K562 (cell line): ENCODE data around the gene FARSA. TPM values are rescaled to one million over a fixed set of nuclear protein-coding genes. Genes with fewer than 3 reads are reported as not detected.
A peak's percentile ranks its signal among the peaks of the same experiment; 100 is the strongest.

Source experiments
- BRCA1 ChIP-seq, 2 experiments: fragments of 450-650 bp in 1 of 2; sonication (generic) in 1 of 2; formaldehyde crosslinking in 1 of 2; IDR thresholded peaks; 2 replicates each; pipeline versions ENCODE4 v1.5.0 to v1.6.1; 2017 to 2020; ENCODE audit warnings: mild to moderate bottlenecking in 1 of 2, missing genetic modification reagents in 1 of 2
- ELF1 ChIP-seq: fragments of 200-800 bp; sonication (Bioruptor generic); IDR thresholded peaks from 2 replicates; pipeline ENCODE4 v1.6.1; 2016; ENCODE audit warnings: missing genetic modification characterization, missing compliant biosample characterization
- FIP1L1 ChIP-seq: fragments of 200-400 bp; formaldehyde crosslinking; IDR thresholded peaks from 2 replicates; pipeline ENCODE4 v1.6.1; 2018; ENCODE audit warnings: mild to moderate bottlenecking, low read depth, low read length; ENCODE audit not compliant: poor library complexity, severe bottlenecking
- FOSL1 ChIP-seq: fragments of 200-800 bp; sonication (Bioruptor generic); conservative IDR thresholded peaks from 2 replicates; pipeline ENCODE4 v1.6.1; 2016; ENCODE audit warnings: missing genetic modification characterization, missing compliant biosample characterization
- GATA2 ChIP-seq: sonication (generic); formaldehyde crosslinking; IDR thresholded peaks from 2 replicates; pipeline ENCODE4 v1.4.0; 2020; ENCODE audit warnings: mild to moderate bottlenecking, missing genetic modification reagents
- KLF16 ChIP-seq: IDR thresholded peaks from 2 replicates; pipeline ENCODE4 v1.6.1; 2016; ENCODE audit warnings: antibody characterized with exemption
- NEUROD1 ChIP-seq: fragments of 150-350 bp; IDR thresholded peaks from 2 replicates; pipeline ENCODE4 v1.6.1; 2014; ENCODE audit warnings: borderline replicate concordance, low read length, low read depth; ENCODE audit not compliant: partially characterized antibody
- NFYB ChIP-seq: IDR thresholded peaks from 2 replicates; pipeline ENCODE4 v1.6.1; 2011; ENCODE audit warnings: mild to moderate bottlenecking, moderate library complexity; ENCODE audit not compliant: insufficient read length; ENCODE audit errors: extremely low read depth
- SMAD2 ChIP-seq: fragments of 150-350 bp; IDR thresholded peaks from 2 replicates; pipeline ENCODE4 v1.6.1; 2014; ENCODE audit warnings: low read depth, mild to moderate bottlenecking, low read length
- TAF7 ChIP-seq: fragments of 450-650 bp; IDR thresholded peaks from 2 replicates; pipeline ENCODE4 v1.6.1; 2016; ENCODE audit warnings: missing genetic modification characterization, missing compliant biosample characterization
- XRCC5 ChIP-seq: fragments of 200-400 bp; formaldehyde crosslinking; IDR thresholded peaks from 2 replicates; pipeline ENCODE4 v1.6.1; 2017; ENCODE audit warnings: low read depth, mild to moderate bottlenecking, low read length
- ZKSCAN8 ChIP-seq: fragments of 200-800 bp; sonication (Bioruptor generic); IDR thresholded peaks from 2 replicates; pipeline ENCODE4 v1.6.1; 2016; ENCODE audit warnings: missing genetic modification characterization, missing compliant biosample characterization
- polyA plus RNA-seq, 8 experiments: library from polyadenylated mRNA; depleted of rRNA in 4 of 8; stranded (reverse) in 5 of 8; unstranded in 3 of 8; fragments of >200 nt; fragmentation: Nextera tagmentation in 2 of 8; fragmentation: Illumina TruSeq in 1 of 8; extraction: Ambion mirVana in 2 of 8; extraction: Trizol in 1 of 8; gene quantifications; 2 replicates each; pipeline versions ENCODE4 v1.2.1 to v1.2.3, GENCODE V29; 2011 to 2014; ENCODE audit warnings: inconsistent platforms in 1 of 8, missing spikeins in 1 of 8
- total RNA-seq, 7 experiments: library from RNA; depleted of rRNA in 6 of 7; stranded (reverse); fragments of >200 nt in 6 of 7; fragmentation: Illumina TruSeq in 2 of 7; extraction: Trizol in 2 of 7; gene quantifications; 2 replicates each; pipeline versions ENCODE4 v1.2.1 to v1.2.3, GENCODE V29; 2011 to 2021; ENCODE audit warnings: low replicate concordance in 1 of 7
- TF ChIP-seq, protein P1 (sequence below): fragments of 250-450 bp; sonication (Bioruptor Pico); IDR thresholded peaks from 2 replicates; pipeline ENCODE4 v1.8.0; 2021; ENCODE audit warnings: moderate library complexity, mild to moderate bottlenecking, inconsistent platforms
- TF ChIP-seq, protein P2 (sequence below), 3 experiments: IDR thresholded peaks in 2 of 3; conservative IDR thresholded peaks in 1 of 3; 2 replicates each; pipeline ENCODE4 v1.5.1; 2011 to 2012; ENCODE audit warnings: low read length in 3 of 3, mild to moderate bottlenecking in 3 of 3, control low read depth in 2 of 3, improper control_type of control experiment in 1 of 3, inconsistent platforms in 1 of 3, low read depth in 1 of 3, mixed read lengths in 1 of 3, moderate library complexity in 1 of 3; ENCODE audit not compliant: insufficient read depth in 2 of 3
- TF ChIP-seq, protein P3 (sequence below): fragments of 450-650 bp; IDR thresholded peaks from 2 replicates; pipeline ENCODE4 v1.7.0; 2016; ENCODE audit warnings: borderline replicate concordance
- TF ChIP-seq, protein P4 (sequence below), 2 experiments: fragments of 450-650 bp; conservative IDR thresholded peaks; 2 replicates each; pipeline ENCODE4 v1.6.1; 2017; ENCODE audit warnings: mild to moderate bottlenecking in 2 of 2, moderate library complexity in 2 of 2
- TF ChIP-seq, protein P5 (sequence below): fragments of 450-650 bp; formaldehyde crosslinking; IDR thresholded peaks from 2 replicates; pipeline ENCODE4 v1.4.0; 2020; ENCODE audit warnings: mild to moderate bottlenecking, mixed read lengths

FARSA gene
- total and polyA plus RNA-seq, 9 of the 15 experiments (the other 6 are each of a cell fraction or from before 2014, with no cell fraction given), result 25.2 to 237 (median 89.6) TPM

DNA sequence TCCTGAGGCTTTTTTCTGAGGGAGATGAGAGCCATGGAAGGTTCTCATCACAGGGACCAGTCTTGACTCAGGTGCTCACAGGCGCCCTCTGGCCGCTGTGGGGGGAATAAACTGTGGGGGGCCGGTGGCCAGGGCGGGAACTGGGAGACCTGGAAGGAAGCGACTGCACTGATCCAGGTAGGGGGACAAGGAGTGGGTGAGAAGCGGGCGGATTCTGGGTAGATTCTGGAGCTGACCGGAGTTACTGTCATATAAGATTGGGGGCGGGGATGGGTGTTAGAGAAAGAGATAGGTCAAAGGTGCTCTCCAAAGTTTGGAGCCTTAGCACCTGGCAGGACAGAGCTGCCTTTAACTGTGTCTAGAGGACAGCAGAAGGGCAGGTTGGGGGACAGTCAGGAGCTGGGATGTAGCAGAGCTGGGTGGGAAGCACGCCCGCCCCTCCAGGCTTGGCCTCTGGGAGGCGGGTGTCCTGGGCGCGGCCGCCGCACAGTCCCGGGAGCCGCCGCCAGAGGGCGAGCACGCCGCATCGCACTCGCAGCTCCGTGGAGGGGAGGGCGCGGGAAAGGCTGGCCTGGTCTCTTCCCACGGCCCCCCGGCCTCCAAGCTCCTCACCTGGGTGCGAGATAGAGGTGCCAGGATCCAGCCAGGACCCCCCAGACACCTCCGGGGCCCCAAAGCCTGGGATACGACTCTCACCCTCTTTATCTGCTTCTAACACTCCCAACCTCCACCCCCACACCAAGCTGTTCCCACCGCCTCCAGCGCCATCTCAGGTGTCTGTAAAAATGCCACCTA, 31.7 kb upstream of the FARSA start (continued):
- TF ChIP-seq, protein P1, sequence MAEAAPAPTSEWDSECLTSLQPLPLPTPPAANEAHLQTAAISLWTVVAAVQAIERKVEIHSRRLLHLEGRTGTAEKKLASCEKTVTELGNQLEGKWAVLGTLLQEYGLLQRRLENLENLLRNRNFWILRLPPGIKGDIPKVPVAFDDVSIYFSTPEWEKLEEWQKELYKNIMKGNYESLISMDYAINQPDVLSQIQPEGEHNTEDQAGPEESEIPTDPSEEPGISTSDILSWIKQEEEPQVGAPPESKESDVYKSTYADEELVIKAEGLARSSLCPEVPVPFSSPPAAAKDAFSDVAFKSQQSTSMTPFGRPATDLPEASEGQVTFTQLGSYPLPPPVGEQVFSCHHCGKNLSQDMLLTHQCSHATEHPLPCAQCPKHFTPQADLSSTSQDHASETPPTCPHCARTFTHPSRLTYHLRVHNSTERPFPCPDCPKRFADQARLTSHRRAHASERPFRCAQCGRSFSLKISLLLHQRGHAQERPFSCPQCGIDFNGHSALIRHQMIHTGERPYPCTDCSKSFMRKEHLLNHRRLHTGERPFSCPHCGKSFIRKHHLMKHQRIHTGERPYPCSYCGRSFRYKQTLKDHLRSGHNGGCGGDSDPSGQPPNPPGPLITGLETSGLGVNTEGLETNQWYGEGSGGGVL (CRISPR knock-in tag), result no peak
- TF ChIP-seq SMAD2 (no peak), ZKSCAN8 (CRISPR knock-in tag) (no peak), BRCA1 (IDR thresholded peaks at IDR 0.05) (no peak), BRCA1 (CRISPR knock-in tag; IDR thresholded peaks at IDR 0.05) (peak; percentile 80; the same call in 1 of the 2 replicates), FIP1L1 (peak; percentile 93), FOSL1 (tag) (no peak), ELF1 (tag) (0 out of 2 replicates have a peak, but pooled peaks have one; percentile 44), GATA2 (CRISPR knock-in tag) (peak; percentile 30; the same call in 1 of the 2 replicates), NEUROD1 (peak; percentile 30), TAF7 (tag) (no peak), NFYB (no peak), KLF16 (peak; percentile 50; the same call in 1 of the 2 replicates), XRCC5 (peak; percentile 58; the same call in 1 of the 2 replicates)
- TF ChIP-seq, protein P2, sequence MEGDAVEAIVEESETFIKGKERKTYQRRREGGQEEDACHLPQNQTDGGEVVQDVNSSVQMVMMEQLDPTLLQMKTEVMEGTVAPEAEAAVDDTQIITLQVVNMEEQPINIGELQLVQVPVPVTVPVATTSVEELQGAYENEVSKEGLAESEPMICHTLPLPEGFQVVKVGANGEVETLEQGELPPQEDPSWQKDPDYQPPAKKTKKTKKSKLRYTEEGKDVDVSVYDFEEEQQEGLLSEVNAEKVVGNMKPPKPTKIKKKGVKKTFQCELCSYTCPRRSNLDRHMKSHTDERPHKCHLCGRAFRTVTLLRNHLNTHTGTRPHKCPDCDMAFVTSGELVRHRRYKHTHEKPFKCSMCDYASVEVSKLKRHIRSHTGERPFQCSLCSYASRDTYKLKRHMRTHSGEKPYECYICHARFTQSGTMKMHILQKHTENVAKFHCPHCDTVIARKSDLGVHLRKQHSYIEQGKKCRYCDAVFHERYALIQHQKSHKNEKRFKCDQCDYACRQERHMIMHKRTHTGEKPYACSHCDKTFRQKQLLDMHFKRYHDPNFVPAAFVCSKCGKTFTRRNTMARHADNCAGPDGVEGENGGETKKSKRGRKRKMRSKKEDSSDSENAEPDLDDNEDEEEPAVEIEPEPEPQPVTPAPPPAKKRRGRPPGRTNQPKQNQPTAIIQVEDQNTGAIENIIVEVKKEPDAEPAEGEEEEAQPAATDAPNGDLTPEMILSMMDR (IDR thresholded peaks at IDR 0.05 in 2 of 3, conservative IDR thresholded peaks at IDR 0.05 in 1 of 3; ENCODE audit: insufficient read depth in 2 of 3, low read depth in 1 of 3, low read length in 3 of 3), result peak; percentile 88 to 99 (median 98)
- TF ChIP-seq, protein P3, sequence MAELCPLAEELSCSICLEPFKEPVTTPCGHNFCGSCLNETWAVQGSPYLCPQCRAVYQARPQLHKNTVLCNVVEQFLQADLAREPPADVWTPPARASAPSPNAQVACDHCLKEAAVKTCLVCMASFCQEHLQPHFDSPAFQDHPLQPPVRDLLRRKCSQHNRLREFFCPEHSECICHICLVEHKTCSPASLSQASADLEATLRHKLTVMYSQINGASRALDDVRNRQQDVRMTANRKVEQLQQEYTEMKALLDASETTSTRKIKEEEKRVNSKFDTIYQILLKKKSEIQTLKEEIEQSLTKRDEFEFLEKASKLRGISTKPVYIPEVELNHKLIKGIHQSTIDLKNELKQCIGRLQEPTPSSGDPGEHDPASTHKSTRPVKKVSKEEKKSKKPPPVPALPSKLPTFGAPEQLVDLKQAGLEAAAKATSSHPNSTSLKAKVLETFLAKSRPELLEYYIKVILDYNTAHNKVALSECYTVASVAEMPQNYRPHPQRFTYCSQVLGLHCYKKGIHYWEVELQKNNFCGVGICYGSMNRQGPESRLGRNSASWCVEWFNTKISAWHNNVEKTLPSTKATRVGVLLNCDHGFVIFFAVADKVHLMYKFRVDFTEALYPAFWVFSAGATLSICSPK, result peak; percentile 82; the same call in 1 of the 2 replicates
- TF ChIP-seq, protein P4, sequence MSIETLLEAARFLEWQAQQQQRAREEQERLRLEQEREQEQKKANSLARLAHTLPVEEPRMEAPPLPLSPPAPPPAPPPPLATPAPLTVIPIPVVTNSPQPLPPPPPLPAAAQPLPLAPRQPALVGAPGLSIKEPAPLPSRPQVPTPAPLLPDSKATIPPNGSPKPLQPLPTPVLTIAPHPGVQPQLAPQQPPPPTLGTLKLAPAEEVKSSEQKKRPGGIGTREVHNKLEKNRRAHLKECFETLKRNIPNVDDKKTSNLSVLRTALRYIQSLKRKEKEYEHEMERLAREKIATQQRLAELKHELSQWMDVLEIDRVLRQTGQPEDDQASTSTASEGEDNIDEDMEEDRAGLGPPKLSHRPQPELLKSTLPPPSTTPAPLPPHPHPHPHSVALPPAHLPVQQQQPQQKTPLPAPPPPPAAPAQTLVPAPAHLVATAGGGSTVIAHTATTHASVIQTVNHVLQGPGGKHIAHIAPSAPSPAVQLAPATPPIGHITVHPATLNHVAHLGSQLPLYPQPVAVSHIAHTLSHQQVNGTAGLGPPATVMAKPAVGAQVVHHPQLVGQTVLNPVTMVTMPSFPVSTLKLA (conservative IDR thresholded peaks at IDR 0.05), result peak; percentile 31 to 72; a peak in 2 of 4 replicates
- TF ChIP-seq, protein P5, sequence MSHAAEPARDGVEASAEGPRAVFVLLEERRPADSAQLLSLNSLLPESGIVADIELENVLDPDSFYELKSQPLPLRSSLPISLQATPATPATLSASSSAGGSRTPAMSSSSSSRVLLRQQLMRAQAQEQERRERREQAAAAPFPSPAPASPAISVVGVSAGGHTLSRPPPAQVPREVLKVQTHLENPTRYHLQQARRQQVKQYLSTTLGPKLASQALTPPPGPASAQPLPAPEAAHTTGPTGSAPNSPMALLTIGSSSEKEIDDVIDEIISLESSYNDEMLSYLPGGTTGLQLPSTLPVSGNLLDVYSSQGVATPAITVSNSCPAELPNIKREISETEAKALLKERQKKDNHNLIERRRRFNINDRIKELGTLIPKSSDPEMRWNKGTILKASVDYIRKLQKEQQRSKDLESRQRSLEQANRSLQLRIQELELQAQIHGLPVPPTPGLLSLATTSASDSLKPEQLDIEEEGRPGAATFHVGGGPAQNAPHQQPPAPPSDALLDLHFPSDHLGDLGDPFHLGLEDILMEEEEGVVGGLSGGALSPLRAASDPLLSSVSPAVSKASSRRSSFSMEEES, result no peak
